ENCODE data around the gene GRM4. TPM values are rescaled to one million over a fixed set of nuclear protein-coding genes. Genes with fewer than 3 reads are reported as not detected.

Gene GRM4
- total RNA-seq, 1 experiment from 2014 or later = not detected

- BruUV-seq (replicated peaks) = no TSS peak
- TF ChIP-seq, protein P1, sequence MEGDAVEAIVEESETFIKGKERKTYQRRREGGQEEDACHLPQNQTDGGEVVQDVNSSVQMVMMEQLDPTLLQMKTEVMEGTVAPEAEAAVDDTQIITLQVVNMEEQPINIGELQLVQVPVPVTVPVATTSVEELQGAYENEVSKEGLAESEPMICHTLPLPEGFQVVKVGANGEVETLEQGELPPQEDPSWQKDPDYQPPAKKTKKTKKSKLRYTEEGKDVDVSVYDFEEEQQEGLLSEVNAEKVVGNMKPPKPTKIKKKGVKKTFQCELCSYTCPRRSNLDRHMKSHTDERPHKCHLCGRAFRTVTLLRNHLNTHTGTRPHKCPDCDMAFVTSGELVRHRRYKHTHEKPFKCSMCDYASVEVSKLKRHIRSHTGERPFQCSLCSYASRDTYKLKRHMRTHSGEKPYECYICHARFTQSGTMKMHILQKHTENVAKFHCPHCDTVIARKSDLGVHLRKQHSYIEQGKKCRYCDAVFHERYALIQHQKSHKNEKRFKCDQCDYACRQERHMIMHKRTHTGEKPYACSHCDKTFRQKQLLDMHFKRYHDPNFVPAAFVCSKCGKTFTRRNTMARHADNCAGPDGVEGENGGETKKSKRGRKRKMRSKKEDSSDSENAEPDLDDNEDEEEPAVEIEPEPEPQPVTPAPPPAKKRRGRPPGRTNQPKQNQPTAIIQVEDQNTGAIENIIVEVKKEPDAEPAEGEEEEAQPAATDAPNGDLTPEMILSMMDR (IDR thresholded peaks at IDR 0.05; ENCODE audit: unreplicated experiment) = no peak
- H3K36me3 Mint-ChIP-seq (ENCODE audit: insufficient read depth, unreplicated experiment) = no peaks in the 10 kb centered on the region
- H3K9me3 Mint-ChIP-seq (ENCODE audit: unreplicated experiment) = no peaks in the 10 kb centered on the region
- ChIA-PET POLR2A (no interaction called here), CTCF (no interaction called here)
- peaks cover 21% of the 10 kb centered on the region for H3K27me3 Mint-ChIP-seq (ENCODE audit: insufficient read depth, unreplicated experiment)
- no peak for DNase-seq (ENCODE audit: unreplicated experiment)
- no peak overlapping the region for H3K27ac Mint-ChIP-seq (ENCODE audit: low read depth, unreplicated experiment)
- intact Hi-C loops (cut with micrococcal nuclease) = no loop called here
- H3K4me3 Mint-ChIP-seq (ENCODE audit: unreplicated experiment) = no peak overlapping the region
- H3K4me1 Mint-ChIP-seq (ENCODE audit: insufficient read depth, unreplicated experiment) = no peaks in the 10 kb centered on the region
Measured at GRCh38 chr6:34039943-34040342, 105.9 kb downstream of the GRM4 start.

DNA sequence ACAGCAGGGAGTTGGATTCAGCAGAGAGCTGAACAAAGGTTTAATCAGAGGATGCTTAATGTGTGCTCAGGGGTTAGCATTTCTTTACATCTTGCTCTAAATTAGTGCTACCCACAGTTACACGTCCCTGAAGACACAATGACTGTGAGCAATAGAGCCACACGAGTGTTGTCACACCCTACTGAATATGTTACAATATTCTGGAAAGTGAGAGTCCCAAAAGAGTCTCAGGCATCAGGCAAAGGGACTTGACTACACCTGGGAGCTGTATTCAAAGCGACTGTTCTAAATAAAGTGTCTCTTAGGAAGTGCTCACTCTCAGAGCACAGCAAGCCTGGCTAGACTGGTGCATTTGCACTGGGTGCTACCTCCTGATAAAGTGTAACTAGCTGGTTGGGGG lies 108.7 kb downstream of the GRM4 start:
- POLR2A ChIA-PET = interaction anchor here (0.6 to 1.1 kb wide), 4 partner anchors 45 to 720 kb away, joined by 3 read pairs; no protein-coding TSS in a partner anchor

GRCh38 chr6:34036357-34037069 lies 109.4 kb downstream of the GRM4 start:
- no peak overlapping the region for H3K4me3 Mint-ChIP-seq (ENCODE audit: unreplicated experiment)
- no peak overlapping the region for H3K27ac Mint-ChIP-seq (ENCODE audit: low read depth, unreplicated experiment)
- BruUV-seq (replicated peaks) = no TSS peak
- TF ChIP-seq, protein P1 (IDR thresholded peaks at IDR 0.05; ENCODE audit: unreplicated experiment) = no peak
- ChIA-PET POLR2A (interaction anchor here (0.6 to 1.1 kb wide), 4 partner anchors 45 to 720 kb away, joined by 3 read pairs; no protein-coding TSS in a partner anchor), CTCF (interaction anchor here (0.5 to 1.1 kb wide), 5 partner anchors 9 to 118 kb away, joined by 3 to 7 read pairs (median 4); no protein-coding TSS in a partner anchor)
- H3K36me3 Mint-ChIP-seq (ENCODE audit: insufficient read depth, unreplicated experiment) = no peaks in the 10 kb centered on the region
- peaks cover 39% of the 10 kb centered on the region for H3K27me3 Mint-ChIP-seq (ENCODE audit: insufficient read depth, unreplicated experiment)
- intact Hi-C loops (cut with micrococcal nuclease) = no loop called here
- no peaks in the 10 kb centered on the region for H3K4me1 Mint-ChIP-seq (ENCODE audit: insufficient read depth, unreplicated experiment)
- H3K9me3 Mint-ChIP-seq (ENCODE audit: unreplicated experiment) = no peaks in the 10 kb centered on the region
- no peak for DNase-seq (ENCODE audit: unreplicated experiment)

More for the DNA sequence above, 108.7 kb downstream of the GRM4 start:
- no peaks in the 10 kb centered on the region for H3K9me3 Mint-ChIP-seq (ENCODE audit: unreplicated experiment)
- H3K4me3 Mint-ChIP-seq (ENCODE audit: unreplicated experiment) = no peak overlapping the region
- TF ChIP-seq, protein P1 (IDR thresholded peaks at IDR 0.05; ENCODE audit: unreplicated experiment) = no peak
- no peak overlapping the region for H3K27ac Mint-ChIP-seq (ENCODE audit: low read depth, unreplicated experiment)
- H3K27me3 Mint-ChIP-seq (ENCODE audit: insufficient read depth, unreplicated experiment) = peaks cover 39% of the 10 kb centered on the region
- no peaks in the 10 kb centered on the region for H3K4me1 Mint-ChIP-seq (ENCODE audit: insufficient read depth, unreplicated experiment)
- no peaks in the 10 kb centered on the region for H3K36me3 Mint-ChIP-seq (ENCODE audit: insufficient read depth, unreplicated experiment)
- no TSS peak for BruUV-seq (replicated peaks)
- intact Hi-C loops (cut with micrococcal nuclease) = no loop called here
- no peak for DNase-seq (ENCODE audit: unreplicated experiment)
- CTCF ChIA-PET = interaction anchor here (0.6 to 1.1 kb wide), 3 partner anchors 14 to 266 kb away, joined by 3 to 7 read pairs (median 4); no protein-coding TSS in a partner anchor

DNA sequence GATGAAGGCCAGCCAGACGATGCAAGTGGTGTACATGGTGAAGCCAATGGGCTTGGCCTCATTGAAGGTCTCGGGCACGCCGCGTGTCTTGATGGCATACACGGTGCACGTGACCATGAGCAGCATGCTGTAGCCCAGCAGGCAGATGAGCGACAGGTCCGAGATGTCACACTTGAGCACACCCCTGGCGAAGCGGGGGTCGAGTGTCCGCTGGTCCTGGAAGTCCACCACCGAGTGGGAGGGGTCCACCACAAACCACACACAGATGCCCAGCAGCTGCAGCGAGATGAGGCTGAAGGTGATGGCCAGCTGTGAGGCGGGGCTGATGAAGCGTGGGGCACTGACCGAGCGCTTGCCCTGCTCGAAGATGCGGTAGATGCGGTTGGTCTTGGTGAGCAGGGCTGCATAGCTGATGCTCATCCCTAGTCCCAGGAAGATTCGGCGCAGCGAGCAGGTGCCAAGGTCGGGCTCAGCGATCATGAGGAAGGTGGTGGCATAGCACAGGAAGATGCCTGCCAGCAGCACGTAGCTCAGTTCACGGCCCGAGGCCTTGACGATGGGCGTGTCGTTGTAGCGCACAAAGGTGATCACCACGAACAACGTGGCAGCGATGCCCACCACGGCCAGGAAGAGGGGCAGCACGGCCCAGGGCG lies 110.1 kb downstream of the GRM4 start:
- no peak for DNase-seq (ENCODE audit: unreplicated experiment)
- TF ChIP-seq, protein P1 (IDR thresholded peaks at IDR 0.05; ENCODE audit: unreplicated experiment) = no peak
- Mint-ChIP-seq H3K27me3 (ENCODE audit: insufficient read depth, unreplicated experiment) (peaks cover 39% of the 10 kb centered on the region), H3K4me3 (ENCODE audit: unreplicated experiment) (no peak overlapping the region), H3K36me3 (ENCODE audit: insufficient read depth, unreplicated experiment) (no peaks in the 10 kb centered on the region), H3K9me3 (ENCODE audit: unreplicated experiment) (no peaks in the 10 kb centered on the region), H3K4me1 (ENCODE audit: insufficient read depth, unreplicated experiment) (no peaks in the 10 kb centered on the region), H3K27ac (ENCODE audit: low read depth, unreplicated experiment) (no peak overlapping the region)
- ChIA-PET CTCF (interaction anchor here (0.6 to 1.1 kb wide), 4 partner anchors 8 to 42 kb away, joined by 4 to 7 read pairs (median 5); no protein-coding TSS in a partner anchor), POLR2A (no interaction called here)
- BruUV-seq (replicated peaks) = no TSS peak
- intact Hi-C loops (cut with micrococcal nuclease) = no loop called here

Data from MCF 10A (cell line).